Calu3 (cell line): ENCODE measurements around the gene ECD. TPM values are rescaled to one million over a fixed set of nuclear protein-coding genes. Genes with fewer than 3 reads are reported as not detected.

Experiments used
- BruUV-seq: library from RNA; stranded (reverse); fragments of 400-500 nt; replicated peaks from 2 replicates; lab custom pipeline; 2021; lab: Mats Ljungman, UMichigan
- CTCF ChIA-PET: fragments of 300-600 bp; sonication (Branson Sonifier 250); formaldehyde crosslinking; loops from one replicate; lab custom pipeline; 2022; ENCODE audit warnings: antibody characterized with exemption; lab: Charles Lee
- DNase-seq: peaks from one replicate; pipeline ENCODE4 v3.0.0; 2022
- H3K27ac Mint-ChIP-seq: one replicate; pipeline ENCODE4 v1.8.0; 2022; ENCODE audit warnings: mixed read lengths; ENCODE audit not compliant: unreplicated experiment
- H3K27me3 Mint-ChIP-seq: one replicate; pipeline ENCODE4 v1.8.0; 2022; ENCODE audit warnings: mixed read lengths; ENCODE audit not compliant: unreplicated experiment
- H3K36me3 Mint-ChIP-seq: one replicate; pipeline ENCODE4 v1.8.0; 2022; ENCODE audit warnings: mild to moderate bottlenecking, moderate library complexity, mixed read lengths; ENCODE audit not compliant: insufficient read depth, unreplicated experiment
- H3K4me1 Mint-ChIP-seq: one replicate; pipeline ENCODE4 v1.8.0; 2022; ENCODE audit warnings: mild to moderate bottlenecking, low read depth, mixed read lengths; ENCODE audit not compliant: unreplicated experiment
- H3K4me3 Mint-ChIP-seq: one replicate; pipeline ENCODE4 v1.8.0; 2022; ENCODE audit warnings: mild to moderate bottlenecking, low read depth, moderate library complexity, mixed read lengths; ENCODE audit not compliant: unreplicated experiment
- H3K9me3 Mint-ChIP-seq: one replicate; pipeline ENCODE4 v1.8.0; 2022; ENCODE audit warnings: low read depth, mixed read lengths; ENCODE audit not compliant: unreplicated experiment
- intact Hi-C: fragments of 100-400 bp; cut with micrococcal nuclease; formaldehyde crosslinking; loops from one replicate; pipeline ENCODE4 v1.10.0; 2022; ENCODE audit not compliant: unreplicated experiment
- total RNA-seq: library from RNA; stranded (reverse); gene quantifications from 2 replicates; pipeline ENCODE4 v1.2.3, GENCODE V29; 2022
- TF ChIP-seq, protein P1 (sequence below): fragments of 200-600 bp; IDR thresholded peaks from one replicate; pipeline ENCODE4 v1.8.0; 2022; ENCODE audit warnings: antibody characterized with exemption; ENCODE audit not compliant: unreplicated experiment

Gene ECD
- total RNA-seq, 1 experiment from 2014 or later, result 28.1 TPM

DNA sequence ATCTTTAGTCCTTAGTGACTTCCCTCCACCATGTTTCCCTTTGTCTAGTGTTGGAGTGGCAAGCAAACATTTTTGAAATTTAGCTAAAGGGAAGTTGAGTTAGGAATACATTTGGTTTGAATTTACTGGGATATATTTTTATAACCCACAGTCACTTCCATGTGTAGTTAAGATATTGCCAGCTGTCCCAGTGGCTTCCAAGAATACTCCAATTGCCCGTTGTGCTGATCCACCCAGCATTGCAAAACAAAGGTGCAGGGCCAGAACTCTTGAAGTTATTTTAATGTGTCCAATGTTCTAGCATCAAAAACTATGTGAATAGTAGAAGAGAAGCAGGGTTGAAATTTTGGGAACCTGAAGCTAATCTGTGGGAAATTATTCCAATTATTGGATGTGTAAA, 68.7 kb downstream of the ECD start:
- Mint-ChIP-seq H3K27me3 (no peaks in the 10 kb centered on the region), H3K36me3 (peaks cover 33% of the 10 kb centered on the region), H3K4me1 (no peaks in the 10 kb centered on the region), H3K4me3 (no peak overlapping the region), H3K9me3 (no peaks in the 10 kb centered on the region), H3K27ac (no peak overlapping the region)
- BruUV-seq, result no TSS peak
- DNase-seq, result no peak
- intact Hi-C loops, result no loop called here
- TF ChIP-seq, protein P1, sequence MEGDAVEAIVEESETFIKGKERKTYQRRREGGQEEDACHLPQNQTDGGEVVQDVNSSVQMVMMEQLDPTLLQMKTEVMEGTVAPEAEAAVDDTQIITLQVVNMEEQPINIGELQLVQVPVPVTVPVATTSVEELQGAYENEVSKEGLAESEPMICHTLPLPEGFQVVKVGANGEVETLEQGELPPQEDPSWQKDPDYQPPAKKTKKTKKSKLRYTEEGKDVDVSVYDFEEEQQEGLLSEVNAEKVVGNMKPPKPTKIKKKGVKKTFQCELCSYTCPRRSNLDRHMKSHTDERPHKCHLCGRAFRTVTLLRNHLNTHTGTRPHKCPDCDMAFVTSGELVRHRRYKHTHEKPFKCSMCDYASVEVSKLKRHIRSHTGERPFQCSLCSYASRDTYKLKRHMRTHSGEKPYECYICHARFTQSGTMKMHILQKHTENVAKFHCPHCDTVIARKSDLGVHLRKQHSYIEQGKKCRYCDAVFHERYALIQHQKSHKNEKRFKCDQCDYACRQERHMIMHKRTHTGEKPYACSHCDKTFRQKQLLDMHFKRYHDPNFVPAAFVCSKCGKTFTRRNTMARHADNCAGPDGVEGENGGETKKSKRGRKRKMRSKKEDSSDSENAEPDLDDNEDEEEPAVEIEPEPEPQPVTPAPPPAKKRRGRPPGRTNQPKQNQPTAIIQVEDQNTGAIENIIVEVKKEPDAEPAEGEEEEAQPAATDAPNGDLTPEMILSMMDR, result no peak
- CTCF ChIA-PET, result interaction anchor here (0.7 to 1.8 kb wide), 2 partner anchors 11 to 34 kb away, joined by 3 to 5 read pairs; partner anchors contain the start of gene NUDT13

DNA sequence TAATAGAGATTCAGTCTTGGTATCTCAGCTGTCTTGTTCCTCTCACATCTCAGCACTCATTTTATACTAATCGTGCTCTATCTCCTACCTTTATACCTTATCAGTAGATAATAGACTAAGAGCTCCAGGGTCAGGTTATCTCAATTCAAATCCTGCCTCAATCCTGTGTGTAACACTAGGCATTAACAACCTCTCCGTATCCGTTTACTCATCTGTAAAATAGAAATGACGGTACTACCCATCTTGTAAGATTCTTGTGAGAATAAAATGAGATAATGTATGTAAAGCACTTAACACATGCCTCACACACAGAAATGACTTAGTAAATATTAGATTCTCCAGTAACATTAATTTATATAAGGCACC, 70.5 kb downstream of the ECD start:
- Mint-ChIP-seq H3K9me3 (no peaks in the 10 kb centered on the region), H3K36me3 (peaks cover 33% of the 10 kb centered on the region), H3K4me3 (peak overlapping the region; percentile 95), H3K27me3 (no peaks in the 10 kb centered on the region), H3K27ac (peak overlapping the region; percentile 96), H3K4me1 (no peaks in the 10 kb centered on the region)
- CTCF ChIA-PET, result interaction anchor here (0.6 to 1.8 kb wide), 3 partner anchors 14 to 71 kb away, joined by 3 to 9 read pairs (median 7); partner anchors contain the start of genes ECD, FAM149B1 and NUDT13
- no TSS peak for BruUV-seq
- no peak for DNase-seq
- TF ChIP-seq, protein P1, result no peak
- intact Hi-C loops, result loop anchor here (2.0 kb wide), 1 partner anchor 62 kb away; no protein-coding TSS in a partner anchor

DNA sequence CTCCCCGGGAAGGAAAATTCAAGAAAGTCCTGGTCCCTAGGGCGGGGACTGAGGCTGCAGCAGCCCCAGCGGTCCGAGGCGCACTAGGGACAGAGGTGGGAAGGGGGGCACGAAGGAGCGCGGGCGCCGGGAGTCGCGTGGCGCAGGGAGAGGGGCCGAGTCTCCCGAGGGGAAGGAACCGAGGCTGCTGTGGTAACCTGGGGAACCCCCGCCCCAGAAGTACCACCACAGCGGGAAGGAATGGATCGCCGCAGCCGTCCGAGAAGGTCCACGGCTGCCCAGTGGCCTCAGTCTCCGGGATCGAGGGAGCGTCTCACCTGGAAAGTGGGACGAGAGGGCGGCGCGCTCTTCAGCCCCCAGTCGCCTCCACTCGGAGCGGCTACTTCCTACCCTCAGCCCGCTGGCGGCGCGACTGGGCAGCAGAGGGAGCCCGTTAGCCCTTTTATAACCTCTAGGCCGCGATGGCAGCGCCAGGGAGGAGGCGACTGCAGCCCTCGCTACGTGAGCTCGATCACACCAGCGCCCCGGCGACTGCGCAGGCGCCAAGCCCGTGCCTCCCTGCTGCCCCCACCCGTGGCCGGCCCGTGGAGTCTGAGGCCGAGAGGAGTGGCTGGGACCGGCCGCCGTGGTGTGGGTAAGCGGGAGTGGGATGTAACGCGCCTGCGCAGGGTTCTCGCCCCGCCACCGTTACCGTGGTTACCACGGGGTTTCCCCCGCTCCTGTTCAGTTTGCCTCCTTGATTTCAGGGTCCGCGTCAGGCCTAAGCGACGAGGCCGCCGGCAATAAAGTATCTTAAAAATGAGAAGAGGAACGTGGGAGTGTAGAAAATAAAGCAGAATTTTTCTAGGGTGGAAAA, 71.1 kb downstream of the ECD start, which contains the start of gene P4HA1:
Gene P4HA1, minus strand, starts transcription at position 418 of the 856 bp plus-strand sequence. CDS start 21,983 bp downstream, outside the sequence.
- intact Hi-C loops, result loop anchor here (2.0 kb wide), 1 partner anchor 62 kb away; no protein-coding TSS in a partner anchor
- H3K4me1 Mint-ChIP-seq, result no peaks in the 10 kb centered on the region
- BruUV-seq, result no TSS peak
- H3K36me3 Mint-ChIP-seq, result peaks cover 33% of the 10 kb centered on the region
- CTCF ChIA-PET, result interaction anchor here (0.6 to 1.8 kb wide), 8 partner anchors 15 to 649 kb away, joined by 3 to 9 read pairs (median 4); partner anchors contain the start of genes ECD, FAM149B1 and NUDT13
- TF ChIP-seq, protein P1, result peak; percentile 80
- peak within 1 kb of the TSS; percentile 95 for H3K4me3 Mint-ChIP-seq
- H3K9me3 Mint-ChIP-seq, result no peaks in the 10 kb centered on the region
- peak; percentile 98 for DNase-seq
- no peaks in the 10 kb centered on the region for H3K27me3 Mint-ChIP-seq
- H3K27ac Mint-ChIP-seq, result peak within 1 kb of the TSS; percentile 96

DNA sequence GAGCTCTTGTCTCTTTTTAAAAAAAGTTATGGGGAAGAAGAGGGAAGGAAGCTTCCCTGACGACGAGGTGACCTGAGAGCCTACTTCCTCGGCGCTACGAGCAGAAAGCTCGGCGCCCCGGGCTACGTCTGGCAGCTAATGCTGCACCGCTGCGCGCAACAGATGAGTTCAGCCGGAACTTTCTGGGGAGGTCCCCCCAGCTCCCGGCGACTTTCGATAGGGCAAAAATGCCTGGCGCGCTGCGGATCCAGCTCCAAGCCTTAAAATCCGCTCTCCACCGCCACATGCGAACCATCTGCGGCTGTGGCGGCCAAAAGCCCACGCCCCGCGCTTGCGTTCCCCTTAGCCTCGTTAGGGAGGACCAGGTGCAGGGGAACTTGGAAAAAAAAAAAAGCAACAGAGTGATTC, 71.8 kb downstream of the ECD start:
- CTCF ChIA-PET, result interaction anchor here (0.7 to 1.8 kb wide), 9 partner anchors 15 to 648 kb away, joined by 3 to 9 read pairs (median 4); partner anchors contain the start of genes ECD, FAM149B1 and NUDT13
- intact Hi-C loops, result loop anchor here (2.0 kb wide), 1 partner anchor 63 kb away; no protein-coding TSS in a partner anchor
- peak overlapping the region; percentile 95 for H3K4me3 Mint-ChIP-seq
- peak; percentile 72 for DNase-seq
- no peaks in the 10 kb centered on the region for H3K27me3 Mint-ChIP-seq
- BruUV-seq, result TSS peak; percentile 49
- no peaks in the 10 kb centered on the region for H3K9me3 Mint-ChIP-seq
- no peaks in the 10 kb centered on the region for H3K4me1 Mint-ChIP-seq
- TF ChIP-seq, protein P1, result no peak
- peaks cover 33% of the 10 kb centered on the region for H3K36me3 Mint-ChIP-seq
- peak overlapping the region; percentile 96 for H3K27ac Mint-ChIP-seq
